H1 (cell line): ENCODE data around the gene FARS2. TPM values are rescaled to one million over a fixed set of nuclear protein-coding genes. Genes with fewer than 3 reads are reported as not detected.

ENCODE experiments used
- CTCF ChIA-PET: fragments of 300-600 bp; sonication (Branson Sonifier 250); formaldehyde crosslinking; loops from one replicate; lab custom pipeline; 2021; ENCODE audit not compliant: partially characterized antibody; lab: Charles Lee
- POLR2A ChIA-PET: fragments of 300-600 bp; sonication (Branson Sonifier 250); formaldehyde crosslinking; loops from one replicate; lab custom pipeline; 2021; ENCODE audit warnings: inconsistent platforms; ENCODE audit not compliant: partially characterized antibody; lab: Charles Lee
- DNase-seq, 2 experiments: peaks; one replicate each; pipeline versions ENCODE4 v3.0.0 to v3.0.0-alpha.2; 2010 to 2022; ENCODE audit warnings: low spot score in 2 of 2, low read depth in 1 of 2, mixed read lengths in 1 of 2
- FAIRE-seq: peaks from 2 replicates; lab custom pipeline; 2011; peaks lifted over from hg19 to GRCh38; lab: Jason Lieb, UNC
- H2AFZ ChIP-seq: 2 replicates; pipeline ENCODE4 v1.8.1; 2012; ENCODE audit warnings: low read length, inconsistent platforms
- H2AK5ac ChIP-seq: 2 replicates; pipeline ENCODE4 v1.6.1; 2013; ENCODE audit warnings: low read depth, low read length
- H2BK120ac ChIP-seq: replicated peaks from 2 replicates; pipeline ENCODE3; 2013; ENCODE audit warnings: low read depth, low read length, inconsistent platforms
- H2BK12ac ChIP-seq: 2 replicates; pipeline ENCODE4 v1.6.1; 2013; ENCODE audit warnings: low read depth, low read length
- H2BK15ac ChIP-seq: 2 replicates; pipeline ENCODE4 v1.6.1; 2013; ENCODE audit warnings: low read length
- H2BK20ac ChIP-seq: 2 replicates; pipeline ENCODE4 v1.6.1; 2013; ENCODE audit warnings: low read length
- H2BK5ac ChIP-seq: 2 replicates; pipeline ENCODE4 v1.6.1; 2013; ENCODE audit warnings: low read depth, low read length
- H3K14ac ChIP-seq: 2 replicates; pipeline ENCODE4 v1.6.1; 2013; ENCODE audit warnings: inconsistent platforms; ENCODE audit not compliant: insufficient read length
- H3K18ac ChIP-seq: 2 replicates; pipeline ENCODE4 v1.6.1; 2013; ENCODE audit warnings: low read length; ENCODE audit errors: extremely low read depth
- H3K23ac ChIP-seq: 2 replicates; pipeline ENCODE4 v1.6.1; 2013; ENCODE audit warnings: inconsistent platforms; ENCODE audit not compliant: insufficient read length
- H3K23me2 ChIP-seq: 2 replicates; pipeline ENCODE4 v1.6.1; 2013; ENCODE audit warnings: low read depth, low read length
- H3K27ac ChIP-seq: 2 replicates; pipeline ENCODE4 v1.6.1; 2011; ENCODE audit warnings: low read depth, low read length, inconsistent platforms
- H3K27me3 ChIP-seq, 4 experiments: replicated peaks in 1 of 4; 1 replicate in 1 of 4; 2 replicates in 3 of 4; pipeline versions ENCODE4 v1.6.1 to v1.8.1; 2011 to 2013; ENCODE audit warnings: low read length in 3 of 4, mild to moderate bottlenecking in 3 of 4, inconsistent platforms in 2 of 4, mixed read lengths in 2 of 4, moderate library complexity in 1 of 4; ENCODE audit not compliant: control insufficient read depth in 3 of 4, insufficient read depth in 3 of 4; ENCODE audit errors: extremely low read depth in 1 of 4
- H3K36me3 ChIP-seq, 4 experiments: 2 replicates each; pipeline versions ENCODE4 v1.6.1 to v1.8.1; 2011 to 2013; ENCODE audit warnings: mild to moderate bottlenecking in 4 of 4, low read length in 3 of 4, moderate library complexity in 2 of 4, control low read depth in 1 of 4, inconsistent platforms in 1 of 4; ENCODE audit not compliant: insufficient read depth in 4 of 4, control insufficient read depth in 2 of 4
- H3K4ac ChIP-seq: replicated peaks from 2 replicates; pipeline ENCODE3; 2013; ENCODE audit warnings: low read length, low read depth, mixed read lengths, inconsistent platforms; ENCODE audit not compliant: insufficient read length
- H3K4me1 ChIP-seq, 4 experiments: replicated peaks in 1 of 4; 1 replicate in 1 of 4; 2 replicates in 3 of 4; pipeline versions ENCODE4 v1.6.1 to v1.8.1; 2011 to 2013; ENCODE audit warnings: low read length in 3 of 4, inconsistent platforms in 2 of 4, mixed read lengths in 1 of 4; ENCODE audit not compliant: insufficient read depth in 4 of 4, control insufficient read depth in 3 of 4
- H3K4me2 ChIP-seq, 2 experiments: 2 replicates each; pipeline versions ENCODE4 v1.6.1 to v1.8.1; 2011 to 2013; ENCODE audit warnings: low read depth in 2 of 2, low read length in 2 of 2, control low read depth in 1 of 2, inconsistent platforms in 1 of 2, mild to moderate bottlenecking in 1 of 2; ENCODE audit not compliant: insufficient read depth in 1 of 2
- H3K4me3 ChIP-seq, 4 experiments: fragments of 200-600, 300-600 bp in 1 of 4; sonication (generic), shearing (Covaris generic), sonication (Bioruptor Twin) in 1 of 4; 2 replicates each; pipeline versions ENCODE4 v1.5.1 to v1.8.1; 2011 to 2016; ENCODE audit warnings: low read length in 4 of 4, low read depth in 3 of 4, control low read depth in 2 of 4, inconsistent platforms in 2 of 4, mild to moderate bottlenecking in 2 of 4, mixed read lengths in 1 of 4, moderate library complexity in 1 of 4; ENCODE audit not compliant: insufficient read depth in 2 of 4; ENCODE audit errors: extremely low read depth in 1 of 4
- H3K56ac ChIP-seq: replicated peaks from 2 replicates; pipeline ENCODE3; 2013; ENCODE audit warnings: low read depth, mild to moderate bottlenecking, mixed read lengths, low read length, inconsistent platforms; ENCODE audit not compliant: insufficient read length
- H3K79me1 ChIP-seq: 2 replicates; pipeline ENCODE4 v1.6.1; 2013; ENCODE audit warnings: low read depth, low read length, control low read depth
- H3K79me2 ChIP-seq, 2 experiments: 2 replicates each; pipeline versions ENCODE4 v1.6.1 to v1.8.1; 2012 to 2013; ENCODE audit warnings: low read length in 2 of 2, mild to moderate bottlenecking in 2 of 2, inconsistent platforms in 1 of 2; ENCODE audit not compliant: insufficient read depth in 2 of 2, control insufficient read depth in 1 of 2
- H3K9ac ChIP-seq, 4 experiments: replicated peaks in 1 of 4; 1 replicate in 1 of 4; 2 replicates in 3 of 4; pipeline versions ENCODE4 v1.6.1 to v1.8.1; 2011 to 2013; ENCODE audit warnings: low read depth in 3 of 4, low read length in 3 of 4, control low read depth in 2 of 4, mild to moderate bottlenecking in 2 of 4, moderate library complexity in 2 of 4, inconsistent platforms in 1 of 4; ENCODE audit errors: extremely low read depth in 1 of 4
- H3K9me3 ChIP-seq, 2 experiments: 2 replicates each; pipeline versions ENCODE4 v1.6.1 to v1.8.1; 2012 to 2013; ENCODE audit warnings: mild to moderate bottlenecking in 2 of 2, moderate library complexity in 2 of 2, control low read depth in 1 of 2, inconsistent platforms in 1 of 2, low read depth in 1 of 2, low read length in 1 of 2, mixed read lengths in 1 of 2; ENCODE audit not compliant: insufficient read depth in 2 of 2
- H4K20me1 ChIP-seq, 2 experiments: replicated peaks in 1 of 2; 2 replicates each; pipeline versions ENCODE3 to v1.8.1; 2011 to 2013; ENCODE audit warnings: inconsistent platforms in 2 of 2, low read length in 2 of 2, mild to moderate bottlenecking in 1 of 2; ENCODE audit not compliant: insufficient read depth in 2 of 2, control insufficient read depth in 1 of 2
- H4K5ac ChIP-seq: 2 replicates; pipeline ENCODE4 v1.6.1; 2013; ENCODE audit warnings: low read length, low read depth, mixed read lengths, inconsistent platforms; ENCODE audit not compliant: insufficient read length
- H4K8ac ChIP-seq: 2 replicates; pipeline ENCODE4 v1.8.0; 2013; ENCODE audit warnings: mild to moderate bottlenecking, moderate library complexity, low read length, inconsistent platforms; ENCODE audit not compliant: insufficient read depth; ENCODE audit errors: extremely low read depth
- H4K91ac ChIP-seq: replicated peaks from 2 replicates; pipeline ENCODE3; 2013; ENCODE audit warnings: low read length, mixed read lengths, inconsistent platforms; ENCODE audit not compliant: insufficient read length
- BCL11A ChIP-seq, 2 experiments: IDR thresholded peaks; one replicate each; pipeline ENCODE4 v1.6.1; 2011; ENCODE audit warnings: low read depth in 2 of 2, low read length in 2 of 2, mild to moderate bottlenecking in 2 of 2
- CBX5 ChIP-seq: fragments of 300-800, 300-1000 bp; sonication (generic); IDR thresholded peaks from 2 replicates; pipeline ENCODE4 v1.7.1; 2016; ENCODE audit warnings: antibody characterized with exemption, low read length, low read depth
- JUN ChIP-seq: IDR thresholded peaks from 2 replicates; pipeline ENCODE4 v1.6.1; 2011; ENCODE audit warnings: low read depth, mild to moderate bottlenecking, improper control_type of control experiment, low read length
- MAFK ChIP-seq: IDR thresholded peaks from 2 replicates; pipeline ENCODE4 v1.6.1; 2012; ENCODE audit warnings: low read depth, mild to moderate bottlenecking, improper control_type of control experiment, low read length
- RNF2 ChIP-seq: fragments of 200-900, 300-1000 bp; sonication (generic); IDR thresholded peaks from 2 replicates; pipeline ENCODE4 v1.7.1; 2016; ENCODE audit warnings: borderline replicate concordance, low read depth, mild to moderate bottlenecking, antibody characterized with exemption, low read length; ENCODE audit not compliant: poor library complexity, severe bottlenecking; ENCODE audit errors: missing control alignments
- SRF ChIP-seq: IDR thresholded peaks from 2 replicates; pipeline ENCODE4 v1.6.1; 2011; ENCODE audit warnings: mild to moderate bottlenecking, low read depth, low read length, moderate library complexity
- TCF12 ChIP-seq: IDR thresholded peaks from 2 replicates; pipeline ENCODE4 v1.6.1; 2011; ENCODE audit warnings: low read depth, mild to moderate bottlenecking, low read length
- WGBS, 2 experiments: shearing (Covaris generic) in 1 of 2; methylation state at CpG; one replicate each; pipeline versions ENCODE4 v1.1.6 to v1.1.7; 2013 to 2015; ENCODE audit warnings: low lambda C conversion rate in 2 of 2, mixed read lengths in 2 of 2, inconsistent platforms in 1 of 2, low coverage in 1 of 2, missing lambda C conversion rate in 1 of 2; ENCODE audit not compliant: insufficient replicate concordance in 2 of 2, insufficient coverage in 1 of 2, insufficient read length in 1 of 2; ENCODE audit errors: extremely low coverage in 1 of 2, missing lambda C conversion rate in 1 of 2; 5-methylcytosine and 5-hydroxymethylcytosine counted together
- polyA plus RNA-seq, 7 experiments: library from polyadenylated mRNA; depleted of rRNA in 3 of 7; stranded (reverse) in 5 of 7; unstranded in 2 of 7; fragments of >200 nt in 5 of 7; fragments of 200-250 nt in 2 of 7; gene quantifications; 1 replicate in 5 of 7; 2 replicates in 1 of 7; 4 replicates in 1 of 7; pipeline versions ENCODE4 v1.2.1 to v1.2.3, GENCODE V29; 2011 to 2013; ENCODE audit warnings: missing spikeins in 2 of 7, mixed read lengths in 2 of 7
- total RNA-seq: library from RNA; stranded (reverse); fragmentation: NEBNext Ultra II Directional; extraction: Animal tissue kit (Norgen Biotek cat#: 25700); gene quantifications from 2 replicates; pipeline ENCODE4 v1.2.1, GENCODE V29; 2021
- TF ChIP-seq, protein P1 (sequence below): IDR thresholded peaks from 2 replicates; pipeline ENCODE4 v1.6.1; 2012; ENCODE audit warnings: low read length, inconsistent platforms
- TF ChIP-seq, protein P2 (sequence below): IDR thresholded peaks from 2 replicates; pipeline ENCODE4 v1.6.1; 2012; ENCODE audit warnings: inconsistent platforms

Gene FARS2
- total and polyA plus RNA-seq, 2 of the 8 experiments (the other 6 are each of a cell fraction or from before 2014, with no cell fraction given) = 11.7 to 14.4 TPM

DNA sequence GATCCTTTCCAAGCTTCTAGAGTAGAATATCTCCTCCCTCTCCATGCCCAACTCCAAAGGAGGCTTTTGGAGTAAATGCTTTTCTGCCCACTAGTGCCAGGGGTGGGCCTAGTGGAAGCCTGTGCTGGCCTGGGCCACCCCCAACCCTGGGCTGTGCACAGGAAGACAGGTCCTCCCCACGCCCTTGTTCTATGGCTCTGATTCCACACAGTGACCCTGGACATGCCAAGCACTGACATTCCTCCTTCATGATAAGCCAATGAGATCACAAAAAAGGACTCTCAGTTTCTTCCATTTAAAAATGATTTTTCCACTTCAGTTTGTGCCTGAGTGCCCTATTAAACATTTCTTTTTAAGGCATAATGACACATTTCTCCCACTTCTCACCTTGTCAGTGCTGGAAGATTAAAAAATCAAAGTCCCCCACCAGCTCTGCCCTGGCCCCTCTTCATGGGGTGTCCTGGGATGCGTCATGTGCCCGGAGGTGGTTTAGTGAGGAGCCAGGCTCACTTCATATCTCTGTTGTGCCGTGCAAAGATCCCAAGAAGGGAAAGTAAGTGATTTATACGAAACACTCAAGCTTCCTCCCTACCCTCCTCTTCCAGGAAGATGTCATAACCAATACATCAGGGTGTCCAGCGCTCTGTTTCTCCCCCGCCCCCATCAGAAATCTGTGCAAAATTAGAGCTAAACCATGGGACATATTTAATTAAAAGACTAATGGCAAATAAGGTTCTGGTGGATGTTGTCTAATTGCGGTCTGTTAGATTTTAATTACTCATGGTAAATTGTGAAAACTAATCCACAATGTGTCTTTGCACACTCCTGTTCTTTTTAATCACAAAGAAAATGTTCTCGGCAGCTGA, 490.4 kb downstream of the FARS2 start:
- no peaks in the 10 kb centered on the region for H3K27me3 ChIP-seq
- no peak overlapping the region for H3K4ac ChIP-seq
- H3K56ac ChIP-seq = no peak overlapping the region
- peak overlapping the region; percentile 69; the same call in 1 of the 2 replicates for H2BK12ac ChIP-seq
- no peak overlapping the region for H3K18ac ChIP-seq
- no peak overlapping the region for H2BK120ac ChIP-seq
- H2AK5ac ChIP-seq = no peak overlapping the region
- no peak overlapping the region for H3K23ac ChIP-seq
- H4K5ac ChIP-seq = no peak overlapping the region
- FAIRE-seq (no peak), DNase-seq (no peak)
- H3K9ac ChIP-seq = no peak overlapping the region
- H2AFZ ChIP-seq = no peak overlapping the region
- 0 out of 8 replicates have a peak, but pooled peaks cover 0 to 2% (median 0%) of the 10 kb centered on the region in 4 experiments for H3K36me3 ChIP-seq
- H3K9me3 ChIP-seq = peaks cover 6 to 8% of the 10 kb centered on the region in 2 experiments; a peak in 3 of 4 replicates
- no peaks in the 10 kb centered on the region for H3K79me2 ChIP-seq
- H4K20me1 ChIP-seq = no peaks in the 10 kb centered on the region
- no peaks in the 10 kb centered on the region for H3K79me1 ChIP-seq
- no peak overlapping the region for H3K4me2 ChIP-seq
- H4K8ac ChIP-seq = no peak overlapping the region
- no peak overlapping the region for H2BK15ac ChIP-seq
- ChIA-PET CTCF (interaction anchor here (0.7 to 2.9 kb wide), 7 partner anchors 9 to 805 kb away, joined by 3 to 11 read pairs (median 4); no protein-coding TSS in a partner anchor), POLR2A (no interaction called here)
- no peak for TF ChIP-seq SRF
- no peak for TF ChIP-seq RNF2
- no peak for TF ChIP-seq MAFK
- TF ChIP-seq BCL11A (IDR thresholded peaks at IDR 0.05; ENCODE audit: low read depth in 2 of 2, low read length in 2 of 2) = no peak
- TF ChIP-seq, protein P1, sequence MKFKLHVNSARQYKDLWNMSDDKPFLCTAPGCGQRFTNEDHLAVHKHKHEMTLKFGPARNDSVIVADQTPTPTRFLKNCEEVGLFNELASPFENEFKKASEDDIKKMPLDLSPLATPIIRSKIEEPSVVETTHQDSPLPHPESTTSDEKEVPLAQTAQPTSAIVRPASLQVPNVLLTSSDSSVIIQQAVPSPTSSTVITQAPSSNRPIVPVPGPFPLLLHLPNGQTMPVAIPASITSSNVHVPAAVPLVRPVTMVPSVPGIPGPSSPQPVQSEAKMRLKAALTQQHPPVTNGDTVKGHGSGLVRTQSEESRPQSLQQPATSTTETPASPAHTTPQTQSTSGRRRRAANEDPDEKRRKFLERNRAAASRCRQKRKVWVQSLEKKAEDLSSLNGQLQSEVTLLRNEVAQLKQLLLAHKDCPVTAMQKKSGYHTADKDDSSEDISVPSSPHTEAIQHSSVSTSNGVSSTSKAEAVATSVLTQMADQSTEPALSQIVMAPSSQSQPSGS = no peak
- TF ChIP-seq JUN = no peak
- TF ChIP-seq TCF12 = no peak
- TF ChIP-seq CBX5 = no peak
- TF ChIP-seq, protein P2, sequence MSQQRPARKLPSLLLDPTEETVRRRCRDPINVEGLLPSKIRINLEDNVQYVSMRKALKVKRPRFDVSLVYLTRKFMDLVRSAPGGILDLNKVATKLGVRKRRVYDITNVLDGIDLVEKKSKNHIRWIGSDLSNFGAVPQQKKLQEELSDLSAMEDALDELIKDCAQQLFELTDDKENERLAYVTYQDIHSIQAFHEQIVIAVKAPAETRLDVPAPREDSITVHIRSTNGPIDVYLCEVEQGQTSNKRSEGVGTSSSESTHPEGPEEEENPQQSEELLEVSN = no peak
- no peaks in the 10 kb centered on the region for H3K23me2 ChIP-seq
- H3K27ac ChIP-seq = no peak overlapping the region
- H4K91ac ChIP-seq = no peak overlapping the region
- H2BK5ac ChIP-seq = peak overlapping the region; percentile 69; the same call in 1 of the 2 replicates
- no peak overlapping the region for H3K14ac ChIP-seq
- no peak overlapping the region for H2BK20ac ChIP-seq
- 83% methylated on average over 9 of the region's 9 CpGs; no CpG with 5 or more reads in 1 of the 2 experiments for WGBS, 2 experiments
- peaks cover 0 to 6% (median 3%) of the 10 kb centered on the region in 4 experiments; a peak in 4 of 7 replicates for H3K4me1 ChIP-seq
- H3K4me3 ChIP-seq = no peak overlapping the region
